SK-N-SH treated with all-trans-retinoic acid at 6 μM for 48 hours (cell line): Measurements from ENCODE around the gene TSC22D4.

Source experiments
- ATAC-seq: fragments of 200-7000 bp; cut with Tn5 transposase; 3 replicates; pipeline ENCODE4 v1.9.1; 2020; ENCODE audit warnings: mild to moderate bottlenecking, moderate library complexity
- ARNTL ChIP-seq: fragments of 450-650 bp; formaldehyde crosslinking; IDR thresholded peaks from 2 replicates; pipeline ENCODE4 v1.5.0; 2020; ENCODE audit warnings: low read depth, mild to moderate bottlenecking, moderate library complexity, borderline replicate concordance
- BACH2 ChIP-seq: fragments of 250-450 bp; sonication (Bioruptor Pico); IDR thresholded peaks from 2 replicates; pipeline ENCODE4 v1.9.0; 2021; ENCODE audit warnings: mild to moderate bottlenecking, borderline replicate concordance
- ESRRG ChIP-seq: fragments of 250-450 bp; sonication (Bioruptor Pico); IDR thresholded peaks from 2 replicates; pipeline ENCODE4 v1.6.1; 2021; ENCODE audit warnings: mild to moderate bottlenecking
- GLIS3 ChIP-seq: fragments of 250-450 bp; sonication (Bioruptor Pico); IDR thresholded peaks from 2 replicates; pipeline ENCODE4 v1.5.0; 2020; ENCODE audit warnings: mild to moderate bottlenecking, moderate library complexity
- ISL1 ChIP-seq: fragments of 250-450 bp; sonication (Bioruptor Pico); IDR thresholded peaks from 2 replicates; pipeline ENCODE4 v2.1.2; 2022; ENCODE audit warnings: mild to moderate bottlenecking, moderate library complexity
- PPARA ChIP-seq: fragments of 250-450 bp; sonication (Bioruptor Pico); IDR thresholded peaks from 2 replicates; pipeline ENCODE4 v1.5.0; 2020; ENCODE audit warnings: mild to moderate bottlenecking, borderline replicate concordance
- RARB ChIP-seq: fragments of 250-450 bp; sonication (Bioruptor Pico); IDR thresholded peaks from 2 replicates; pipeline ENCODE4 v1.8.0; 2021; ENCODE audit warnings: mild to moderate bottlenecking, moderate library complexity
- SNAI2 ChIP-seq: fragments of 250-450 bp; sonication (Bioruptor Pico); IDR thresholded peaks from 2 replicates; pipeline ENCODE4 v1.5.0; 2020; ENCODE audit warnings: mild to moderate bottlenecking, moderate library complexity
- TCF4 ChIP-seq: fragments of 250-450 bp; sonication (Bioruptor Pico); IDR thresholded peaks from 2 replicates; pipeline ENCODE4 v1.8.0; 2021; ENCODE audit warnings: mild to moderate bottlenecking, moderate library complexity, borderline replicate concordance
- TOX ChIP-seq: fragments of 250-450 bp; sonication (Bioruptor Pico); IDR thresholded peaks from 2 replicates; pipeline ENCODE4 v1.8.0; 2021; ENCODE audit warnings: mild to moderate bottlenecking, moderate library complexity, borderline replicate concordance
- ZC3H10 ChIP-seq: fragments of 250-450 bp; sonication (Bioruptor Pico); IDR thresholded peaks from 2 replicates; pipeline ENCODE4 v1.5.1; 2021; ENCODE audit warnings: mild to moderate bottlenecking, moderate library complexity
- ZFP3 ChIP-seq: fragments of 250-450 bp; sonication (Bioruptor Pico); IDR thresholded peaks from 2 replicates; pipeline ENCODE4 v1.5.0; 2020; ENCODE audit warnings: mild to moderate bottlenecking, moderate library complexity
- ZNF565 ChIP-seq: fragments of 450-650 bp; formaldehyde crosslinking; conservative IDR thresholded peaks from 2 replicates; pipeline ENCODE4 v1.5.0; 2020; ENCODE audit warnings: low read depth, mild to moderate bottlenecking, moderate library complexity
- ZNF70 ChIP-seq: fragments of 450-650 bp; formaldehyde crosslinking; IDR thresholded peaks from 2 replicates; pipeline ENCODE4 v1.5.0; 2020; ENCODE audit warnings: mild to moderate bottlenecking, moderate library complexity
- ZNF8 ChIP-seq: fragments of 450-650 bp; formaldehyde crosslinking; IDR thresholded peaks from 2 replicates; pipeline ENCODE4 v1.5.0; 2020; ENCODE audit warnings: mild to moderate bottlenecking, moderate library complexity
- TF ChIP-seq, protein P1 (sequence below): fragments of 250-450 bp; sonication (Bioruptor Pico); IDR thresholded peaks from 2 replicates; pipeline ENCODE4 v1.8.0; 2021; ENCODE audit warnings: low read depth, mild to moderate bottlenecking, moderate library complexity, borderline replicate concordance
- TF ChIP-seq, protein P2 (sequence below): fragments of 250-450 bp; sonication (Bioruptor Pico); IDR thresholded peaks from 2 replicates; pipeline ENCODE4 v1.8.0; 2020; ENCODE audit warnings: mild to moderate bottlenecking, moderate library complexity, borderline replicate concordance
- TF ChIP-seq, protein P3 (sequence below): fragments of 250-450 bp; sonication (Bioruptor Pico); IDR thresholded peaks from 2 replicates; pipeline ENCODE4 v1.5.0; 2020; ENCODE audit warnings: mild to moderate bottlenecking, moderate library complexity
- TF ChIP-seq, protein P4 (sequence below): fragments of 250-450 bp; sonication (Bioruptor Pico); IDR thresholded peaks from 2 replicates; pipeline ENCODE4 v1.5.1; 2020; ENCODE audit warnings: low read depth, mild to moderate bottlenecking, moderate library complexity

TSC22D4 gene

DNA sequence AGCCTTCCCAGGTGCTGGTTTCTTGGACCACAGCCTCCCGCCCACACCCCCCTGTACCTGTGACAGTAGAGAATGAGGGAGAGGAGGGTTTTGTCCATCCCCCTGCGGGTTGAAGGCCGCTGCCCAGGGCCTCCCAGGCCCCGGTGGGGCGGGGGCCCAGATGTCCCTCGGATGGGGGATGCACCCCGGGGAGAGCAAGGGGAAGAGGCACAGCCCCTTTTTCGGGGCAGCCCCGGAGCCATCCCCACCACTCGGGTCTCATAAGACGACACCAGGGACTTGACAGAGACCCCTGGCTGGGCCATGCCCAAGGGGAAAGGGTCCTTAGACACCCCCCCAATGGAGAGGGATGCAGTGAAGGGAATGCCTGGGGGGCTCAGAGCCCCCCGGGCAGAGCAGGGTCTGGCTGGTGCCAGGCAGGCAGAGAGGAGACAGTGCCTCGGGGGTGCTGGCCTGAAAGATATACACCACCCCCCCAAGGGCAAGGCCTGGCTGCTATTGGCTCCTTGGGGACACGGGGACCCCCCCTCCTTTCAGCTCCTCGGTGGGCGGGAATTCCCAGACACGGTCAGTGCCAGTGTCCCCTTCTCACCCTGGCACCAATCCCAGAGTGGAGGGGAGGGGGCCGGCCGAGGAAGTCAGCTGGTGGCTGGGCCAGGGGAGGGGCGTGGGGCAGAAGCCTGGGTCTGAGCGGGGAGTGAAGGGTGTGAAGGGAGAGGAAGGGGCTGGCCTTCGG, 11.2 kb downstream of the TSC22D4 start:
- ATAC-seq: no peak
- TF ChIP-seq RARB (no peak), SNAI2 (CRISPR knock-in tag) (no peak), ESRRG (no peak), BACH2 (CRISPR knock-in tag) (no peak), ZNF565 (CRISPR knock-in tag) (no peak), ARNTL (no peak), ZFP3 (no peak), PPARA (no peak), TOX (CRISPR knock-in tag) (no peak)
- TF ChIP-seq, protein P1, sequence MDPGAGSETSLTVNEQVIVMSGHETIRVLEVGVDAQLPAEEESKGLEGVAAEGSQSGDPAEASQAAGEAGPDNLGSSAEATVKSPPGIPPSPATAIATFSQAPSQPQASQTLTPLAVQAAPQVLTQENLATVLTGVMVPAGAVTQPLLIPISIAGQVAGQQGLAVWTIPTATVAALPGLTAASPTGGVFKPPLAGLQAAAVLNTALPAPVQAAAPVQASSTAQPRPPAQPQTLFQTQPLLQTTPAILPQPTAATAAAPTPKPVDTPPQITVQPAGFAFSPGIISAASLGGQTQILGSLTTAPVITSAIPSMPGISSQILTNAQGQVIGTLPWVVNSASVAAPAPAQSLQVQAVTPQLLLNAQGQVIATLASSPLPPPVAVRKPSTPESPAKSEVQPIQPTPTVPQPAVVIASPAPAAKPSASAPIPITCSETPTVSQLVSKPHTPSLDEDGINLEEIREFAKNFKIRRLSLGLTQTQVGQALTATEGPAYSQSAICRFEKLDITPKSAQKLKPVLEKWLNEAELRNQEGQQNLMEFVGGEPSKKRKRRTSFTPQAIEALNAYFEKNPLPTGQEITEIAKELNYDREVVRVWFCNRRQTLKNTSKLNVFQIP (CRISPR knock-in tag): no peak
- TF ChIP-seq, protein P2, sequence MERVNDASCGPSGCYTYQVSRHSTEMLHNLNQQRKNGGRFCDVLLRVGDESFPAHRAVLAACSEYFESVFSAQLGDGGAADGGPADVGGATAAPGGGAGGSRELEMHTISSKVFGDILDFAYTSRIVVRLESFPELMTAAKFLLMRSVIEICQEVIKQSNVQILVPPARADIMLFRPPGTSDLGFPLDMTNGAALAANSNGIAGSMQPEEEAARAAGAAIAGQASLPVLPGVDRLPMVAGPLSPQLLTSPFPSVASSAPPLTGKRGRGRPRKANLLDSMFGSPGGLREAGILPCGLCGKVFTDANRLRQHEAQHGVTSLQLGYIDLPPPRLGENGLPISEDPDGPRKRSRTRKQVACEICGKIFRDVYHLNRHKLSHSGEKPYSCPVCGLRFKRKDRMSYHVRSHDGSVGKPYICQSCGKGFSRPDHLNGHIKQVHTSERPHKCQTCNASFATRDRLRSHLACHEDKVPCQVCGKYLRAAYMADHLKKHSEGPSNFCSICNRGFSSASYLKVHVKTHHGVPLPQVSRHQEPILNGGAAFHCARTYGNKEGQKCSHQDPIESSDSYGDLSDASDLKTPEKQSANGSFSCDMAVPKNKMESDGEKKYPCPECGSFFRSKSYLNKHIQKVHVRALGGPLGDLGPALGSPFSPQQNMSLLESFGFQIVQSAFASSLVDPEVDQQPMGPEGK (CRISPR knock-in tag): no peak
- TF ChIP-seq, protein P3, sequence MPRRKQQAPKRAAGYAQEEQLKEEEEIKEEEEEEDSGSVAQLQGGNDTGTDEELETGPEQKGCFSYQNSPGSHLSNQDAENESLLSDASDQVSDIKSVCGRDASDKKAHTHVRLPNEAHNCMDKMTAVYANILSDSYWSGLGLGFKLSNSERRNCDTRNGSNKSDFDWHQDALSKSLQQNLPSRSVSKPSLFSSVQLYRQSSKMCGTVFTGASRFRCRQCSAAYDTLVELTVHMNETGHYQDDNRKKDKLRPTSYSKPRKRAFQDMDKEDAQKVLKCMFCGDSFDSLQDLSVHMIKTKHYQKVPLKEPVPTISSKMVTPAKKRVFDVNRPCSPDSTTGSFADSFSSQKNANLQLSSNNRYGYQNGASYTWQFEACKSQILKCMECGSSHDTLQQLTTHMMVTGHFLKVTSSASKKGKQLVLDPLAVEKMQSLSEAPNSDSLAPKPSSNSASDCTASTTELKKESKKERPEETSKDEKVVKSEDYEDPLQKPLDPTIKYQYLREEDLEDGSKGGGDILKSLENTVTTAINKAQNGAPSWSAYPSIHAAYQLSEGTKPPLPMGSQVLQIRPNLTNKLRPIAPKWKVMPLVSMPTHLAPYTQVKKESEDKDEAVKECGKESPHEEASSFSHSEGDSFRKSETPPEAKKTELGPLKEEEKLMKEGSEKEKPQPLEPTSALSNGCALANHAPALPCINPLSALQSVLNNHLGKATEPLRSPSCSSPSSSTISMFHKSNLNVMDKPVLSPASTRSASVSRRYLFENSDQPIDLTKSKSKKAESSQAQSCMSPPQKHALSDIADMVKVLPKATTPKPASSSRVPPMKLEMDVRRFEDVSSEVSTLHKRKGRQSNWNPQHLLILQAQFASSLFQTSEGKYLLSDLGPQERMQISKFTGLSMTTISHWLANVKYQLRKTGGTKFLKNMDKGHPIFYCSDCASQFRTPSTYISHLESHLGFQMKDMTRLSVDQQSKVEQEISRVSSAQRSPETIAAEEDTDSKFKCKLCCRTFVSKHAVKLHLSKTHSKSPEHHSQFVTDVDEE (CRISPR knock-in tag): no peak

DNA sequence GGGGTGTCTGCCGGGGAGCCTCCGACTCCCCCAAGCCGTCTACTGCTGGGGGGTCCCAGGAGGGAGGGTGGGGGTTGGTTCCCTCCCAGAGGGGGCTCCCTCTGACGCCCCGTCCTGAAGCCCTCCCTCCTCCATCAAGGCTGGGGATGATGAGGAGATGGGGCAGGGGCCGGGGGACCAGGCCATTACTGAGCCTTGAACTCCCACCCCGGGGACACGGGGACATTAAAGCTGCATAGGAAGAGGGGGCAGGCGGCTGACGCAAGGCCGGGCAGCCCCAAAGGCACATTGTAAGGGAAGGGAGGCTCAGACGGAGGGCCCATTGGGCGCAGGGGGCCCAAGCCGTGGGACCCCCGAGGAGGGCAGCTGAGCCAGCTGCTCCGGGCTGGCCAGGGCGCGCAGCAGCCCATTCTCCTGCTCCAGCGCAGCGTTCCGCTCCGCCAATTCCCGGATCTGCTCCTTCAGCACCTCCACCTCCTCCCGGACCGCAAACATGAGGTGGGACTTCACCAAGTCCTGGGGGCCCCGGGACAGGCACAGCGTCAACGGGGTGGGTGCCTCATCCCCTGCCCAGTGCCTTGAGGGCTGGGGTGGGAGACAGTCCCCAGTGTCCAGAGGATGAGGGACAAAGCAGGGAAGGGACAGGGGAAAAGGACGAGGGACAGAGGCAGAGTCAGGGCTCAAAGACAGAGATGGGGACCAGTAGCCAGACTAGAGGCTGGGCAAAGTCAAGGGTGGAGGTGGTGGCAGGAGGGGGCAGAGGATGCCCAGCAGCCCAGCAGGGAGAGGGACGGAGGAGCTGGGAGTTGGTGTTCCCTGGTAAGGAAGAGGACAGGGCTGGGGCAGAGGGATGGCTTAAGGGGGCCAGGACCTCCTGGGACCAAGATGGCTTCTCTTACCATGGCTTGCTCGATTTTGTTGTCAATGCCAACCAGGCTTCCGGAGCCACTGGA, 12.1 kb downstream of the TSC22D4 start:
- no peak for ATAC-seq
- no peak for TF ChIP-seq ESRRG
- no peak for TF ChIP-seq SNAI2 (CRISPR knock-in tag)
- no peak for TF ChIP-seq ZFP3
- TF ChIP-seq, protein P3 (CRISPR knock-in tag): no peak
- no peak for TF ChIP-seq BACH2 (CRISPR knock-in tag)
- no peak for TF ChIP-seq ISL1 (CRISPR knock-in tag)
- TF ChIP-seq GLIS3 (CRISPR knock-in tag): no peak
- TF ChIP-seq, protein P4, sequence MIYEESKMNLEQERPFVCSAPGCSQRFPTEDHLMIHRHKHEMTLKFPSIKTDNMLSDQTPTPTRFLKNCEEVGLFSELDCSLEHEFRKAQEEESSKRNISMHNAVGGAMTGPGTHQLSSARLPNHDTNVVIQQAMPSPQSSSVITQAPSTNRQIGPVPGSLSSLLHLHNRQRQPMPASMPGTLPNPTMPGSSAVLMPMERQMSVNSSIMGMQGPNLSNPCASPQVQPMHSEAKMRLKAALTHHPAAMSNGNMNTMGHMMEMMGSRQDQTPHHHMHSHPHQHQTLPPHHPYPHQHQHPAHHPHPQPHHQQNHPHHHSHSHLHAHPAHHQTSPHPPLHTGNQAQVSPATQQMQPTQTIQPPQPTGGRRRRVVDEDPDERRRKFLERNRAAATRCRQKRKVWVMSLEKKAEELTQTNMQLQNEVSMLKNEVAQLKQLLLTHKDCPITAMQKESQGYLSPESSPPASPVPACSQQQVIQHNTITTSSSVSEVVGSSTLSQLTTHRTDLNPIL: no peak
- TF ChIP-seq ZNF8: no peak
- TF ChIP-seq ARNTL: no peak
- TF ChIP-seq, protein P1 (CRISPR knock-in tag): no peak
- TF ChIP-seq ZNF70 (CRISPR knock-in tag): no peak
- TF ChIP-seq TOX (CRISPR knock-in tag): no peak
- TF ChIP-seq TCF4: no peak
- TF ChIP-seq ZC3H10 (CRISPR knock-in tag): no peak
